CD14-positive monocyte (primary cell): ENCODE results near the gene PPP3CA. TPM values are rescaled to one million over a fixed set of nuclear protein-coding genes. Genes with fewer than 3 reads are reported as not detected.

Experiments used
- DNase-seq, 3 donors: peaks; one replicate each; pipeline ENCODE4 v3.0.0-alpha.2; 2011 to 2022
- H2AFZ ChIP-seq: 2 replicates; pipeline ENCODE4 v1.6.0; 2012; ENCODE audit warnings: mild to moderate bottlenecking, low read depth, low read length, inconsistent platforms; ENCODE audit not compliant: insufficient read depth, poor library complexity, severe bottlenecking
- H3K27ac ChIP-seq, 2 donors: 1 replicate in 1 of 2; 2 replicates in 1 of 2; pipeline ENCODE4 v1.5.1; 2012 to 2013; ENCODE audit warnings: low read length in 2 of 2, control low read depth in 1 of 2, inconsistent platforms in 1 of 2, low read depth in 1 of 2, mild to moderate bottlenecking in 1 of 2
- H3K27me3 ChIP-seq, 2 donors: one replicate each; pipeline versions ENCODE4 v1.6.0 to v1.6.1; 2011 to 2013; ENCODE audit warnings: low read length in 2 of 2; ENCODE audit not compliant: control insufficient read depth in 2 of 2, insufficient read depth in 2 of 2
- H3K36me3 ChIP-seq, 2 donors: replicated peaks in 1 of 2; 1 replicate in 1 of 2; 2 replicates in 1 of 2; pipeline versions ENCODE4 v1.5.1 to v1.6.1; 2012 to 2013; ENCODE audit warnings: low read length in 2 of 2, control low read depth in 1 of 2, inconsistent platforms in 1 of 2, mild to moderate bottlenecking in 1 of 2; ENCODE audit not compliant: insufficient read depth in 2 of 2, control insufficient read depth in 1 of 2
- H3K4me1 ChIP-seq, 2 donors: 1 replicate in 1 of 2; 2 replicates in 1 of 2; pipeline versions ENCODE4 v1.5.1 to v1.6.1; 2012 to 2013; ENCODE audit warnings: low read length in 2 of 2, control low read depth in 1 of 2, inconsistent platforms in 1 of 2, mild to moderate bottlenecking in 1 of 2, moderate library complexity in 1 of 2; ENCODE audit not compliant: insufficient read depth in 2 of 2, control insufficient read depth in 1 of 2
- H3K4me2 ChIP-seq: replicated peaks from 2 replicates; pipeline ENCODE3; 2012; ENCODE audit warnings: low read length, moderate library complexity, mild to moderate bottlenecking; ENCODE audit not compliant: poor library complexity, severe bottlenecking; ENCODE audit errors: extremely low read depth
- H3K4me3 ChIP-seq, 3 experiments: fragments of 200-600 bp in 1 of 3; sonication (generic) in 1 of 3; replicated peaks in 1 of 3; 1 replicate in 2 of 3; 2 replicates in 1 of 3; pipeline ENCODE4 v1.5.1; 2011 to 2013; ENCODE audit warnings: low read length in 3 of 3, mild to moderate bottlenecking in 3 of 3, control low read depth in 2 of 3, low read depth in 2 of 3, inconsistent platforms in 1 of 3, moderate library complexity in 1 of 3
- H3K79me2 ChIP-seq: 2 replicates; pipeline ENCODE4 v1.6.0; 2012; ENCODE audit warnings: mild to moderate bottlenecking, control low read depth, inconsistent platforms, low read length, moderate library complexity; ENCODE audit not compliant: insufficient read depth
- H3K9ac ChIP-seq: 2 replicates; pipeline ENCODE4 v1.6.0; 2017; ENCODE audit warnings: low read length, mild to moderate bottlenecking; ENCODE audit not compliant: insufficient read depth, poor library complexity, severe bottlenecking
- H3K9me3 ChIP-seq, 2 donors: replicated peaks in 1 of 2; 1 replicate in 1 of 2; 2 replicates in 1 of 2; pipeline versions ENCODE4 v1.5.1 to v1.6.1; 2012 to 2013; ENCODE audit warnings: low read length in 2 of 2, control low read depth in 1 of 2; ENCODE audit not compliant: control insufficient read depth in 1 of 2, insufficient read depth in 1 of 2
- H4K20me1 ChIP-seq: 2 replicates; pipeline ENCODE4 v1.6.0; 2012; ENCODE audit warnings: mild to moderate bottlenecking, low read length, control low read depth, moderate library complexity; ENCODE audit not compliant: insufficient read depth
- H3K27ac Mint-ChIP-seq, 7 donors: one replicate each; pipeline ENCODE4 v1.8.0; 2020; ENCODE audit warnings: mild to moderate bottlenecking in 7 of 7, mixed read lengths in 7 of 7, moderate library complexity in 6 of 7, inconsistent platforms in 2 of 7
- H3K27me3 Mint-ChIP-seq, 3 donors: one replicate each; pipeline ENCODE4 v1.8.0; 2021 to 2022; ENCODE audit warnings: low read depth in 3 of 3, mild to moderate bottlenecking in 3 of 3, mixed read lengths in 3 of 3, moderate library complexity in 3 of 3, inconsistent platforms in 1 of 3
- H3K36me3 Mint-ChIP-seq, 2 donors: one replicate each; pipeline ENCODE4 v1.8.0; 2020; ENCODE audit warnings: mixed read lengths in 2 of 2, inconsistent platforms in 1 of 2, mild to moderate bottlenecking in 1 of 2
- H3K4me1 Mint-ChIP-seq: one replicate; pipeline ENCODE4 v1.8.0; 2020; ENCODE audit warnings: mild to moderate bottlenecking, mixed read lengths
- H3K4me3 Mint-ChIP-seq, 2 donors: one replicate each; pipeline ENCODE4 v1.8.0; 2020; ENCODE audit warnings: mild to moderate bottlenecking in 2 of 2, mixed read lengths in 2 of 2, moderate library complexity in 1 of 2
- H3K9me3 Mint-ChIP-seq, 7 donors: one replicate each; pipeline ENCODE4 v1.8.0; 2020 to 2022; ENCODE audit warnings: mixed read lengths in 7 of 7, mild to moderate bottlenecking in 6 of 7, moderate library complexity in 6 of 7, inconsistent platforms in 2 of 7
- CTCF ChIP-seq: fragments of 200-600 bp; IDR thresholded peaks from one replicate; pipeline ENCODE4 v1.8.0; 2022; ENCODE audit warnings: antibody characterized with exemption, mild to moderate bottlenecking
- WGBS: methylation state at CpG from one replicate; pipeline ENCODE4 v1.1.5; 2013; ENCODE audit warnings: missing lambda C conversion rate; ENCODE audit not compliant: insufficient coverage; 5-methylcytosine and 5-hydroxymethylcytosine counted together
- intact Hi-C, 2 donors: fragments of 100-400 bp; cut with micrococcal nuclease; formaldehyde crosslinking; loops; one replicate each; pipeline versions ENCODE4 v1.15.0 to v1.15.1; 2023
- polyA plus RNA-seq, 3 donors: library from polyadenylated mRNA; depleted of rRNA in 1 of 3; unstranded in 2 of 3; stranded (reverse) in 1 of 3; fragments of 300-500 nt in 2 of 3; fragments of >200 nt in 1 of 3; fragmentation: Illumina TruSeq in 2 of 3; gene quantifications; 1 replicate in 2 of 3; 2 replicates in 1 of 3; pipeline ENCODE4 v1.2.3, GENCODE V29; 2012 to 2021

The PPP3CA gene
- polyA plus RNA-seq, 3 donors: 5.1 to 9.7 (median 8.9) TPM

DNA sequence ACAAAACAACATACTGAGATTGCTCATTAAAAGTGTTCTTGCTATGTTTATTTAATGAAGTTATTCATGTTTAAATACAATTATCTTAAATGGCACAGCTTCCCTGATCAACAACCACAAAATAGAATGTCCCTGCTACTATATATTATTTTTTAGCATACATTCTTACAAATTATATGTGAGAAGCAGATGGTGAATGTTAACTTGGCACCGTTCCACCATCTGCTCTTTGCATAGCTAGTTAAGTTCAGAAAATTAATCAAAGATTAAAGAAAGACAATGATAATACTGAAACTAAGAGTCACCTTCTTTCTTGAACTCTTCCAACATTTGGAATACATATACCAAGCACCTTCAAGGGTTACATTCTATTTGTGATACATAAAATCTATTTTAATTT is 94.2 kb downstream of the PPP3CA start:
- DNase-seq: no peak
- Histone ChIP-seq H3K9me3 (no peaks in the 10 kb centered on the region), H3K4me3 (no peak overlapping the region), H4K20me1 (peaks cover 82% of the 10 kb centered on the region), H3K4me1 (no peaks in the 10 kb centered on the region), H3K27me3 (no peaks in the 10 kb centered on the region), H3K79me2 (peaks cover 59% of the 10 kb centered on the region), H3K36me3 (no peaks in the 10 kb centered on the region), H3K4me2 (no peak overlapping the region), H3K27ac (no peak overlapping the region), H3K9ac (no peak overlapping the region), H2AFZ (no peak overlapping the region)
- WGBS: no CpG with 5 or more reads among the region's 1 CpG
- peaks cover 6% of the 10 kb centered on the region for H3K4me1 Mint-ChIP-seq
- no peaks in the 10 kb centered on the region for H3K36me3 Mint-ChIP-seq
- no peak overlapping the region for H3K27ac Mint-ChIP-seq
- intact Hi-C loops: no loop called here
- no peak overlapping the region for H3K4me3 Mint-ChIP-seq
- TF ChIP-seq CTCF: no peak
- H3K9me3 Mint-ChIP-seq: no peaks in the 10 kb centered on the region
- no peaks in the 10 kb centered on the region for H3K27me3 Mint-ChIP-seq

GRCh38 chr4:101252721-101253120 is 94.6 kb downstream of the PPP3CA start:
- Histone ChIP-seq H3K27me3 (no peaks in the 10 kb centered on the region), H3K79me2 (peaks cover 59% of the 10 kb centered on the region), H2AFZ (no peak overlapping the region), H3K9ac (no peak overlapping the region), H3K4me3 (no peak overlapping the region), H4K20me1 (peaks cover 79% of the 10 kb centered on the region), H3K4me2 (no peak overlapping the region), H3K4me1 (no peaks in the 10 kb centered on the region), H3K36me3 (no peaks in the 10 kb centered on the region), H3K27ac (no peak overlapping the region), H3K9me3 (no peaks in the 10 kb centered on the region)
- H3K4me1 Mint-ChIP-seq: peaks cover 6% of the 10 kb centered on the region
- no peaks in the 10 kb centered on the region for H3K36me3 Mint-ChIP-seq
- intact Hi-C loops: no loop called here
- no peaks in the 10 kb centered on the region for H3K27me3 Mint-ChIP-seq
- no peak for DNase-seq
- no peak overlapping the region for H3K4me3 Mint-ChIP-seq
- H3K9me3 Mint-ChIP-seq: no peaks in the 10 kb centered on the region
- 71% methylated on average over 1 of the region's 2 CpGs for WGBS
- no peak for TF ChIP-seq CTCF
- no peak overlapping the region for H3K27ac Mint-ChIP-seq
